ENCODE measurements around the gene HP.

DNA sequence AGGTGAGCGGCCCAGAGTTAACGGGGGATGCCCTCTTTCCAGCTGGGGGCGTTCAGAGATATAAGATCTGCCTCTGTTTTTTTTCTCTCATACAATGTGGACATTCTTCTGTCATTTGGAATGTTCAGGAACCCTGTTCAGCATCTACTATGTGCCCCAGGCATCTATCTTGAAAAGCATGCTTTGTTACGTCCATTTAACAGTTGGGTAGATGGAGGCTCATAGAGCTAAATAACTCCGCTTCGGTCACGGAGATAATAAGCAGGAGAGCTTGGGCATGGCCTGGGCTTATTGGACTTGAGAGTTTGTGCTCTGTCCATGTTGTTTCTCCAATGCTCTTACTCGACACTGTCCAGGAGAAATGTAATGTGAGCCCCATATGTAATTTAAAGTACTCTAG lies 39.6 kb upstream of the HP start:
- TF ChIP-seq, protein P1, sequence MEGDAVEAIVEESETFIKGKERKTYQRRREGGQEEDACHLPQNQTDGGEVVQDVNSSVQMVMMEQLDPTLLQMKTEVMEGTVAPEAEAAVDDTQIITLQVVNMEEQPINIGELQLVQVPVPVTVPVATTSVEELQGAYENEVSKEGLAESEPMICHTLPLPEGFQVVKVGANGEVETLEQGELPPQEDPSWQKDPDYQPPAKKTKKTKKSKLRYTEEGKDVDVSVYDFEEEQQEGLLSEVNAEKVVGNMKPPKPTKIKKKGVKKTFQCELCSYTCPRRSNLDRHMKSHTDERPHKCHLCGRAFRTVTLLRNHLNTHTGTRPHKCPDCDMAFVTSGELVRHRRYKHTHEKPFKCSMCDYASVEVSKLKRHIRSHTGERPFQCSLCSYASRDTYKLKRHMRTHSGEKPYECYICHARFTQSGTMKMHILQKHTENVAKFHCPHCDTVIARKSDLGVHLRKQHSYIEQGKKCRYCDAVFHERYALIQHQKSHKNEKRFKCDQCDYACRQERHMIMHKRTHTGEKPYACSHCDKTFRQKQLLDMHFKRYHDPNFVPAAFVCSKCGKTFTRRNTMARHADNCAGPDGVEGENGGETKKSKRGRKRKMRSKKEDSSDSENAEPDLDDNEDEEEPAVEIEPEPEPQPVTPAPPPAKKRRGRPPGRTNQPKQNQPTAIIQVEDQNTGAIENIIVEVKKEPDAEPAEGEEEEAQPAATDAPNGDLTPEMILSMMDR (IDR thresholded peaks at IDR 0.05), result no peak
- no peak for TF ChIP-seq POLR2A (IDR thresholded peaks at IDR 0.05)
- TF ChIP-seq EP300 (IDR thresholded peaks at IDR 0.05), result no peak
- no peak for TF ChIP-seq POLR2AphosphoS5 (IDR thresholded peaks at IDR 0.05)
